Measurements from ENCODE around the gene COPS7A.
"Not testable (repeated sequence)": the region's sequence is repeated elsewhere in the genome, so short reads cannot be mapped to it uniquely, and the experiment has no call there.

COPS7A gene

GRCh38 chr12:6703631-6704030 is 20.2 kb upstream of the COPS7A start:
- no peak for DNase-seq

DNA sequence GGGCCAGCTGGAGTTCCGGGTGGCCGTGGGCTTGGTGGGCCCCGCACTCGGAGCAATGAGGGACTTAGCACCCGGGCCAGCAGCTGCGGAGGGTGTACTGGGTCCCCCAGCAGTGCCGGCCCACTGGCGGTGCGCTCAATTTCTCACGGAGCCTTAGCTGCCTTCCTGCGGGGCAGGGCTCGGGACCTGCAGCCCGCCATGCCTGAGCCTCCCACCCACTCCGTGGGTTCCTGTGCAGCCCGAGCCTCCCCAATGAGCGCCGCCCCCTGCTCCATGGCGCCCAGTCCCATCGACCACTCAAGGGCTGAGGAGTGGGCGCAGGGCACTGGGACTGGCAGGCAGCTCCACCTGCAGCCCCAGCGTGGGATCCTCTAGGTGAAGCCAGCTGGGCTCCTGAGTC is 15.5 kb upstream of the COPS7A start:
- DNase-seq: not testable (repeated sequence)

DNA sequence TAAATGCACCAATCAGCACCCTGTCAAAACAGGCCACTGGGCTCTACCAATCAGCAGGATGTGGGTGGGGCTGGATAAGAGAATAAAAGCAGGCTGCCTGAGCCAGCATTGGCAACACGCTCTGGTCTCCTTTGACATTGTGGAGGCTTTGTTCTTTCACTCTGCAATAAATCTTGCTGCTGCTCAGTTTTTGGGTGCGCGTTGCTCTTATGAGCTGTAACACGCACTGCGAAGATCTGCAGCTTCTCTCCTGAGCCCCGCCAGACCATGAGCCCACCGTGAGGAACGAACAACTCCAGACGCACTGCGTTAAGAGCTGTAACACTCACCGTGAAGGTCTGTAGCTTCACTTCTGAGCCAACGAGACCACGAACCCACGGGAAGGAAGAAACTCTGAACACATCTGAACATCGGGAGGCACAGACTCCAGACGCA is 14.9 kb upstream of the COPS7A start:
- no peak for DNase-seq

GRCh38 chr12:6716031-6716873 is 7.6 kb upstream of the COPS7A start:
- not testable (repeated sequence) for DNase-seq

GRCh38 chr12:6716874-6717437 is 6.9 kb upstream of the COPS7A start:
- DNase-seq: no peak

DNA sequence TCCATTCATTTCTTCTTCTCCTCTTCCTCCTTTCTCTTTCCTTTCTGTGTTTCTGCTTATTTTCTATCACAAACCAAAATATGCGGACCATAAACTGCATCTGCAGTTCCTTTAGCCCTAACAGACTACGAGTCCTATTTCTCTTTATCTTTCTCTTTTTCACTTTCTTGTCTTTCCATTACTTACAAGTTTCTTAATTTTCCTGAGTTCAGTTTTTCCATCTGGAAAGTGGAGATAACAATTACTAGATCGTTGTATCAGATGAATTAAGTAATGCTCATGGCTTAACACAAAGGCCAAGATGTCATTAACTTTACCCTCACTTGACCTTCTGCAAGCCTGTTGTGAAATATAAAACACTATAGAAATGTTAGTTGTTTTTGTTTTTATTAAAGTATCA is 983 bp upstream of the COPS7A start:
- no peak for DNase-seq

- no peak for DNase-seq
Observed at GRCh38 chr12:6724409-6724797, 557 bp downstream of the COPS7A start.

GRCh38 chr12:6725350-6725749 is 1.5 kb downstream of the COPS7A start:
- DNase-seq: no peak

DNA sequence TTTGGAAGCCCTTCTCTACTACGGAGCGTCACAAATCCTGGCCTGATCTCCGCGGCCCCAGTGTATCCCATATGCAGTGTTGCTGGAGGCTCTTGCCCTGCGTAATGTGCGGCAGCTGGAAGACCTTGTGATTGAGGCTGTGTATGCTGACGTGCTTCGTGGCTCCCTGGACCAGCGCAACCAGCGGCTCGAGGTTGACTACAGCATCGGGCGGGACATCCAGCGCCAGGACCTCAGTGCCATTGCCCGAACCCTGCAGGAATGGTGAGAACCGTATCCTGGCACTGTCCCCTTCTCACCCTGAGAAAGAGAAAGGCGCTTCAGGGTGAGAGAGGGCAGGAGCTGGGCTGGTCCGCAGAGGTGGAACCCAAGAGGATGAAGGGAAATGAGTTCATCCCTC is 5.3 kb downstream of the COPS7A start:
- no peak for DNase-seq

- DNase-seq: no peak
Observed at GRCh38 chr12:6730169-6730568, 6.3 kb downstream of the COPS7A start.

GRCh38 chr12:6734506-6735387 is 10.9 kb downstream of the COPS7A start:
- no peak for DNase-seq

DNA sequence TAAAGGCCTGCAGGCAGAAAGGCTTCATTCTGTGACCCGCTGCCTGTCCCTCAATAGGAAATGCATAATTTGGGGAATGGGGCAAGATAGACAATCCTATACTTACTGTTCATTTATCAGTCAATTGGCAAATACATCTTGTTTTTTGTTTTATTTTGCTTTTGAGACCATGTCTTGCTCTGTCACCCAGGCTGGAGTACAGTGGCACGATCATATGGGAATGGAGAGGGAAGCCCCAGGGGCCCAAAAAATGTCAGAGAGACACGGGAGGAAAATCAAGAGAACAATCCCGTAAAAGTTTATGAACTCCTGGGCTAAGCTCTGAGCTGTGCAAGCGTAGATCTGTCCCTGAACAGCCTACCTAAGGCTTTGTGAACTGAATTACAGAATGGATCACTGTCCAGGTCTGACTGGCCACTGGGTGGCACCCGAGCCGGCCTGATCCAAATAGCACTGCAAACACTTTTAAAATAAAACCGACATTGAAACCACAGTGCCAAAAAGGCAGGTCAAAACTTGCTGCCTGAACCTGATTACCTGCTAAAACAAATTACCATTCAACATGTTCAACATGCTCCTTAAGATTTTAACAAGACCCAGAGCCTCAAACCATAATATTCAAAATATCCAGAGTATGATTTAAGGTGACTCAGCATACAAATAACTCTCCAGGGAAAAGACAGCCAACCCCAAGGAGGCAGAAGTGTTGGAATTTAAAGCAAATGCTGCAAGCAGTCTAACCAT is 11.8 kb downstream of the COPS7A start:
- peak; percentile 15 for DNase-seq

GRCh38 chr12:6736754-6737153 is 12.9 kb downstream of the COPS7A start:
- DNase-seq: no peak

DNA sequence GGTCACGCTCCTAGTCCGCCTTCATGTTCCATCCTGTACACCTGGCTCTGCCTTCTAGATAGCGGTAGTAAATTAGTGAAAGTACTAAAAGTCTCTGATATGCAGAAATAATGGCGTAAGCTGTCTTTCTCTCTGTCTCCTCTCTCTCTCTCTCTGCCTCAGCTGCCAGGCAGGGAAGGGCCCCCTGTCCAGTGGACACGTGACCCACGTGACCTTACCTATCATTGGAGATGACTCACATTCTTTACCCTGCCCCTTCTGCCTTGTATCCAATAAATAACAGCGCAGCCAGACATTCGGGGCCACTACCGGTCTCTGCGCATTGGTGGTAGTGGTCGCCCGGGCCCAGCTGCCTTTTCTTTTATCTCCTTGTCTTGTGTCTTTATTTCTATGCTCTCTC is 18.2 kb downstream of the COPS7A start:
- not testable (repeated sequence) for DNase-seq

DNA sequence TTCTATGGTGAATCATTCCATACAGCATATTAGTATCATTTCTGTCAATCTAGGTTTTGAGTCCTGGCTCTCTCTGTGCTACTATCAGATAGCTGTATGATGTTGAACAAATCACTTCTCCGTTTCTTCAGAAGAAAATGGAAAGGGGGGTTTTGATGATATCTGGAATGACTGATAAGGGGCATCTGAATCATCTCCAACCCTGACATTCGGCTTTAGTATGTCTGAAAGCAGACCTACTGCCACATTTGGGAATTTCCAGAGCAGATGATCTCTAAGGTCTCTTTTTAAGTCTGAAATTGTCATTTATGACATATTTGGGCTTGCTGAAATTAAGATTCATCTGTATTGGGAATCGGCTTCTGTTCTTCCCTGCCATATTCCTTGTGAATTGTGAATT is 19.0 kb downstream of the COPS7A start:
- no peak for DNase-seq

- DNase-seq: not testable (repeated sequence)
Observed at GRCh38 chr12:6743300-6743699, 19.5 kb downstream of the COPS7A start.

- DNase-seq: no peak
Observed at GRCh38 chr12:6745741-6746525, 22.1 kb downstream of the COPS7A start.

DNA sequence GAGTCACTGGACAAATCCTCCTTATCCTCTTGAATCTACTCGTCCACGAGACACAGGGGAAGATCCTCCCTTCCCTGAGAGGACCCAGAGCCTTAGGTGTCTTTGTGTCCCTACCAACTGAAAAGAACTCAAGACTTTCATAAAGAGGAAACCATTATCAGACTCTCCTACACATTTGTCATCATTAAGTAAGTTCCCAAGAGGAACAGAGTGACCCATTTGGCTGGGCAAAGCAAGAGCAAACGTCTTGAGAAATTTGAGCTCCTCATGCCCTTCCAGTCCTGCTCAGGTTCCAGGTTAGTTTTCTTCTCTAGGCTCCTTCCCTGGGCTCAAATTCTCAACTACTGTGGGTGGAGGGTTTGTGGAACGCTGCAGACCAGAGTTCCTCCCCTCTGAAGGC is 23.4 kb downstream of the COPS7A start:
- DNase-seq: no peak

- DNase-seq: no peak
Observed at GRCh38 chr12:6748761-6749160, 24.9 kb downstream of the COPS7A start.

DNA sequence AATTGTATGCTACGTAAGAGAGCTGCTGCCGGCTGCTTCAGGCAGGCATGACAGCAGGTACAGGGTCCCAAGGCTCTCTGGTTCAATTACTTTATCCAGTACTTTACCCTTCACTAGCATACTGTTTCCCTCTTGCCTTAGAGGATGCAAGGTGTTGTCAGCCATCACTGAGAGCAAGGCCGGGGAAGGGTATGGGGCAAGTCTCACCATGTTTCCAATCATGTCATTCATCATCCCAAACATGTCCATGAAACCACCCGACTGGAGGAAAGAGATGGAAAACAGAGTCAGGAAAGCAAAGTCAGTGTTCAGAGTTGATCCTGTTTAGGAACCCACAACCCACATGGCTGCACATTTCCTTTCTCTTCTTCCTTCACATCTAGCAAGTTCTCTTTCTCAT is 26.7 kb downstream of the COPS7A start:
- no peak for DNase-seq

DNA sequence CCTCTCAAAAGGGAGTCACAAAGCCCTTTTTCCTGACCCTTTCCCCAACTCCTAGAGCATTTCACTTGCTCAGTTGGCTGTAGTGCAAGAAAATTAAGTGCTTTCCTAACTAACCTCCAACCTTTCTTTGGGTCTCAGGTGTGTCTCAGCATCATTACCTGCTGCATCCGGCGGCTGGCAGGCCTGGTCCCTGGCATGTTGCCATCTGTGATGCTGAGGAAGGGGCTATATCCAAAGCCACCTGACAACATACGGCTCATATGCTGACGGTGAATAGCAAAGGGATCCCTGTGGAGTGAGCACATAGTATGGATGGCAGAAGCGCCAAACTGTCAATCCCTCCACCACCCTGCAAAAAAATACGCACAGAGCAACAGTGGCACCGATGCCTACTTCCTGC is 27.9 kb downstream of the COPS7A start:
- no peak for DNase-seq
